ENCODE measurements around the gene SGCA.

GRCh38 chr17:50132104-50132794 lies 33.6 kb upstream of the SGCA start:
- TF ChIP-seq EZH2 (IDR thresholded peaks at IDR 0.05; ENCODE audit: low read length) (no peak), CTCF (optimal IDR thresholded peaks at IDR 0.05 in 1 of 3, IDR thresholded peaks at IDR 0.05 in 1 of 3, conservative IDR thresholded peaks at IDR 0.05 in 1 of 3; ENCODE audit: extremely low read depth in 1 of 3, insufficient read depth in 2 of 3, low read length in 3 of 3) (no peak)

Measured in keratinocyte (primary cell).